Gastrocnemius medialis (tissue), 4 donors: ENCODE data around the gene DIP2C.

Experiments used
- POLR2A ChIP-seq, 2 donors: fragments of 450-650 bp; IDR thresholded peaks; one replicate each; pipeline ENCODE4 v1.6.1; 2017; ENCODE audit warnings: antibody characterized with exemption in 2 of 2, mild to moderate bottlenecking in 2 of 2, moderate library complexity in 2 of 2
- TF ChIP-seq, protein P1 (sequence below), 5 experiments: fragments of 450-650 bp in 3 of 5; fragments of 200-600 bp in 2 of 5; sonication (generic) in 2 of 5; IDR thresholded peaks in 4 of 5; conservative IDR thresholded peaks in 1 of 5; 1 replicate in 4 of 5; 2 replicates in 1 of 5; pipeline ENCODE4 v1.5.1; 2016 to 2019; ENCODE audit warnings: antibody characterized with exemption in 5 of 5, mild to moderate bottlenecking in 3 of 5, moderate library complexity in 3 of 5

DNA sequence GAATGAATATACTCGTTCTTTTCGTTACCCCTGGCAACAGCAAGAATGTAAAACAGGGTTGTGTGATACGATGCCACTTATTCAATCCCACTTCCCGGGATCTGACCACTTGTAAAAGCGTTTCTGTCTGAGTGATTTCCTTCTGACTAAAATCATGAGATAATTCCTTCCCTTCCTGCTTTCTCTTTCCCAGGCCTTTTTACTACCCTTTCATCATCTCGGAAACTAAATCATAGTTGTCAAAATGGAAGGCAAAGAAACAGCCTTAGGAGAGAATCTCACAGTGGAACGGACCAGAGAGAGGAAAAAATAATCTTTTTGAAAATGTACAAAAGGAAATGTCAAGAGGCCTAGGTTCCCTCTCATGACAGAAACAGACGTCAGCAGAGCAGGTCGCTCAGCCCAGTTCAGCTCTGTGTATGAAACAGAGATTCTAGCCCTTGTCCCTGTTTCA, 29.8 kb downstream of the DIP2C start:
- no peak for TF ChIP-seq POLR2A (IDR thresholded peaks at IDR 0.05)
- TF ChIP-seq, protein P1, sequence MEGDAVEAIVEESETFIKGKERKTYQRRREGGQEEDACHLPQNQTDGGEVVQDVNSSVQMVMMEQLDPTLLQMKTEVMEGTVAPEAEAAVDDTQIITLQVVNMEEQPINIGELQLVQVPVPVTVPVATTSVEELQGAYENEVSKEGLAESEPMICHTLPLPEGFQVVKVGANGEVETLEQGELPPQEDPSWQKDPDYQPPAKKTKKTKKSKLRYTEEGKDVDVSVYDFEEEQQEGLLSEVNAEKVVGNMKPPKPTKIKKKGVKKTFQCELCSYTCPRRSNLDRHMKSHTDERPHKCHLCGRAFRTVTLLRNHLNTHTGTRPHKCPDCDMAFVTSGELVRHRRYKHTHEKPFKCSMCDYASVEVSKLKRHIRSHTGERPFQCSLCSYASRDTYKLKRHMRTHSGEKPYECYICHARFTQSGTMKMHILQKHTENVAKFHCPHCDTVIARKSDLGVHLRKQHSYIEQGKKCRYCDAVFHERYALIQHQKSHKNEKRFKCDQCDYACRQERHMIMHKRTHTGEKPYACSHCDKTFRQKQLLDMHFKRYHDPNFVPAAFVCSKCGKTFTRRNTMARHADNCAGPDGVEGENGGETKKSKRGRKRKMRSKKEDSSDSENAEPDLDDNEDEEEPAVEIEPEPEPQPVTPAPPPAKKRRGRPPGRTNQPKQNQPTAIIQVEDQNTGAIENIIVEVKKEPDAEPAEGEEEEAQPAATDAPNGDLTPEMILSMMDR (IDR thresholded peaks at IDR 0.05 in 4 of 5, conservative IDR thresholded peaks at IDR 0.05 in 1 of 5): no peak
